ENCODE data around the gene TTLL11.

Gene TTLL11

DNA sequence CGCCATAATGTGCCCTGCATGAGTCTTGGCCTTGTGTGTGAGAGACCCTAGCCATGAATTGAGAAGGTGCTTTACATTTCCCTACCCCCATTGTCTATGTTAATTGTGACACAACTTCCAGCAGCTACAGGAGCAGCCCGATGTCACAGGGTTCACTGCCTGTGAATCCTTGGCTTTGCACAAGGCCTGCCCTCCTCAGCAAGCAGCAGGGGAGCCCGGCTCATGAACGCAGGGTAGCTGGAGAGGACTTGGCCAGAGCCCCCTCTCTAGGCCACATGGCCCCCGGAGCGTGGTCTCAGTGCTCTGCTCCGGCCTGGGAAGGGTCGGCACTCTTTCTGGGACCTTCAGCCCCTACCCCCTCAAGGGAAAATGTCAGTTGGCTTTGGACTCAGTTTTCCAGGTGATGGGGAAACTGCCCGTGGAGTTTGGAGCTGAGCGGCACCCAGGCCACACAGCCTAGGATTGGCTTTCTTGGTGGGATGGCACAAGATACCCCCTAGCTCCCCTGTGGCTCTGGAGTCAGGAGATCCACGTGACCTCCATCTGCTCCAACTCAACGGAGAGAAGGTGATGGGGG, 280.9 kb downstream of the TTLL11 start:
- no peak overlapping the region for H3K27ac ChIP-seq
- TF ChIP-seq ZFX (IDR thresholded peaks at IDR 0.05) = no peak
- TF ChIP-seq, protein P1, sequence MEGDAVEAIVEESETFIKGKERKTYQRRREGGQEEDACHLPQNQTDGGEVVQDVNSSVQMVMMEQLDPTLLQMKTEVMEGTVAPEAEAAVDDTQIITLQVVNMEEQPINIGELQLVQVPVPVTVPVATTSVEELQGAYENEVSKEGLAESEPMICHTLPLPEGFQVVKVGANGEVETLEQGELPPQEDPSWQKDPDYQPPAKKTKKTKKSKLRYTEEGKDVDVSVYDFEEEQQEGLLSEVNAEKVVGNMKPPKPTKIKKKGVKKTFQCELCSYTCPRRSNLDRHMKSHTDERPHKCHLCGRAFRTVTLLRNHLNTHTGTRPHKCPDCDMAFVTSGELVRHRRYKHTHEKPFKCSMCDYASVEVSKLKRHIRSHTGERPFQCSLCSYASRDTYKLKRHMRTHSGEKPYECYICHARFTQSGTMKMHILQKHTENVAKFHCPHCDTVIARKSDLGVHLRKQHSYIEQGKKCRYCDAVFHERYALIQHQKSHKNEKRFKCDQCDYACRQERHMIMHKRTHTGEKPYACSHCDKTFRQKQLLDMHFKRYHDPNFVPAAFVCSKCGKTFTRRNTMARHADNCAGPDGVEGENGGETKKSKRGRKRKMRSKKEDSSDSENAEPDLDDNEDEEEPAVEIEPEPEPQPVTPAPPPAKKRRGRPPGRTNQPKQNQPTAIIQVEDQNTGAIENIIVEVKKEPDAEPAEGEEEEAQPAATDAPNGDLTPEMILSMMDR (conservative IDR thresholded peaks at IDR 0.05) = no peak

DNA sequence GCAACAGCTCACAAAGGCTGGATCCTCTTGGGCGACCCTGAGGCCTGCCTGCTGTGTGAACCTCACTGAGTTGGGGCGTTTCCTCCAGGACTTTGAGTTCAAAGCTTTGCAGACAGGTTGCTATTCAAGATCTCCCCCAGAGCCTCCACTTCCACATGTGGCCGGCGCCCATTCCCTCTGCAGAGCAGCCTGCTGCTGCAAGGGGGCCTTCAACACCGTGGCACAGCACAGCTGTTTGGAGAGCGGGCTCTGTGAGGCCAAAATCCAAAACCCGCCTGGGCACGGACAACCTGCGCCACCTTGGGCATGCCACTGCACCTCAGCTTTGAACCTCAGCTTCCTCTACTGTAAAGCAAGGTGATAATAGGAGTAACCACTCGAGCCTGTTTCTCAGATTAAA, 281.4 kb downstream of the TTLL11 start:
- H3K27ac ChIP-seq = no peak overlapping the region
- TF ChIP-seq, protein P1 (conservative IDR thresholded peaks at IDR 0.05) = no peak
- TF ChIP-seq ZFX (IDR thresholded peaks at IDR 0.05) = no peak

DNA sequence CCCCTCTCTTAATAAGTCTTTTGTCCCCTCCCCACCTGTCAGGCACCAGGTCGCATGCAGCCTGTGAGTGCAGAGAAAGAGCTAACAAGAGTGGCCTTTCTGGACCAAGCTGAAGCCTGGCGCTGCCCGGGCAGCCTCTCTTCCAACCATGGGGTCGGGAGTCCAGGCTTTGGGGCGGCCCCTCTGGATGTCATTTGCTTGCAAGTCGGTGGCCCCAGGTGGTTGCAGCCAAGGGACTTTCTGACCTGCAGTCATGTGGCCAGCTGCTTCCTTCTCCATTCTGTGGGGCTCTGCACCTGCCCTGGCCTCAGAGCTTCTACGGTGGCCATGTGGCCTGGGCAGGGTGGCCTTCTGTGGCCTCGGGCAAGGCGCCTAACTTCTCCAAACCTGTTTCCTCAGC, 282.0 kb downstream of the TTLL11 start:
- no peak for TF ChIP-seq ZFX (IDR thresholded peaks at IDR 0.05)
- TF ChIP-seq, protein P1 (conservative IDR thresholded peaks at IDR 0.05) = no peak
- H3K27ac ChIP-seq = no peak overlapping the region

DNA sequence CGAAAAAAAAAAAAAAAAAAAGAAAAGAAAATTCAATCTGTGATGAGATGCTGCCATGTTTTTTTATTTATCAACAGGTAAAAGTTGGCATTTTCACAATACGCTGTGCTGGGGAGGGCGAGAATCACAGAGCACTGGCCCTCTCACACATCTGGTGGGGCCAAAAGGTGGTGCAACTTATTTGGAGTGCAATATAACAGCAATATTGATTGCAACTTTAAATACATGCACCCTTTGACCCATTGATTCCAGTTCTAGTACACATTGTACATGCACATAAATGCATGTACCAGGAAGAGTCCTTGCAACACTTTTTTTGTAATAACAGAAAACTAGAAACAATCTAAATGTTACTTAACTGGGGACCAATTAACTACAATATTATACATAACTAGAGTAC, 282.6 kb downstream of the TTLL11 start:
- H3K27ac ChIP-seq = no peak overlapping the region
- TF ChIP-seq, protein P1 (conservative IDR thresholded peaks at IDR 0.05) = no peak
- no peak for TF ChIP-seq ZFX (IDR thresholded peaks at IDR 0.05)

DNA sequence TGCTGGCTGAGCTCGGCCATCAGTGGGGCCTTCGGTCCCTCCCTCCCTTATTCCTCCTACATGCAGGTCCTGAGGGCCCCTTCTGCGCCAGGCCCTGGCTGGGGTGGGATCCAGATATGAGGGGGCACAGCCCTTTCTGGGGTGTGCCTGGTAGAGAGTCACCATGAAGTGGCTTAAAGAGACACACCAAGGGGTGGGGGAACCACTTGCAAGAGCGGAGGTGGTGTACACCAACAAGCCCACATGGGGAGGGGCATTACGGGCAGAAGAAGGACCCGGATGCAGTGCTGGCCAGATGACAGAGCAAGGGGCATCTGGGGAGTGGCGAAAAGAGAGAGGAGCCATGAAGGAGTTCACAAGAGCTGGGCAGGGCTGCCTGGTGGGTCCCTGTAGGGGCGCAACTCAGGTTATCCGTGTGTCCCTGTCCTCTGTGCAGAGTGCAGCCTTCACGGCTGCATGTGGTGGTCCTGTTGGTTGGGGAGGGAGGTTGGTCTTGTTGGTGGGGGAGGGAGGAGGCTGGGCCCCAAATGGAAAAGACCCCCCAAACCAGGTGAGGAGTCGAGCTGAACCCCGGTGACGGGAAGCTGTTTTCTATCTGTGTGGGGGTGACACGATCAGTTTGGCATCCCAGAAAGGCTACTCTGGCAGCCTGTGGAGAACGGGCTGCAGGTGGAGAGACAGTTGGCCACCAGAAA, 283.6 kb downstream of the TTLL11 start:
- no peak for TF ChIP-seq ZFX (IDR thresholded peaks at IDR 0.05)
- TF ChIP-seq, protein P1 (conservative IDR thresholded peaks at IDR 0.05) = no peak
- H3K27ac ChIP-seq = no peak overlapping the region

DNA sequence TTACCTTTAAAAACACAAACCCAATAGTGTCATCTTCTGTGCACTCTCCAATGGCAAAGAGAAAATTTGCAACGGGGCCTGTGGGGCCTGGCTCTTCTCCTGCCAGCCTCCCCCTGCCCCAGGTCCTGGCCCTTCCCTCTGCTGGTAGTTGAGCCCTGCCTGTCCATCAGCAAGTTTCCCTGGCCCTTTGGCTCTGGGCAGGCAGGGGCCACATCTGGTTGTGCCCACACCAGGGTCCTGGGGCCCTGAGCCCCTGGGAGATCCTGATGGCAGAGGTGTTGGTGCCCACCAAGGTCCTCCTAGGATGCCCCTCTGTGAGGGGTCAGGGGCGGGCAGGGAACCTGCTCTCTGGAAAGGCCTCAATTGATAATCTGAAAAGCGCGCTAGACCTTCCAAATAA, 284.3 kb downstream of the TTLL11 start:
- H3K27ac ChIP-seq = no peak overlapping the region
- TF ChIP-seq, protein P1 (conservative IDR thresholded peaks at IDR 0.05) = no peak
- no peak for TF ChIP-seq ZFX (IDR thresholded peaks at IDR 0.05)

DNA sequence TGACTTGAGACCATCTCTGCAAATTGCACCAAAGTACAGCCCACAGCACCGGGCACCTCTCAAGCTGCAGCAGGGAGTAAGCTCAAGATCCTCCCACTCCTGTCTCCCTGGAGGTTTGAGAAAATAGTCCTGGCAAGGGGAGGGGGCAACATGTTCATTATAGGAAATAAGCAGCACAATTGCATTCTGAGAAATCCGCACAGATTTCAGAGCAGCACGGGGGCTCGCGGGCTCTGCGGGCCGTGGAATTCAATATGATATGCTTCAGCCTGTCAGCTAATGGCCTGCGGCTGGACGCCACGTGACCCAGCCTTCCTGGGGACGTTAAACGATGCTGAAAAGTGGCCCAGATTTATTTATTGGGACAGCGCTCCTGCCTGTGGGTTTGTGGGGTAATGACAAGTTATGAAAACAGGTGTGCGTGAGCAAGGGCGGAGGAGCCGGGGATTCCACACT, 285.3 kb downstream of the TTLL11 start:
- H3K27ac ChIP-seq = no peak overlapping the region
- TF ChIP-seq, protein P1 (conservative IDR thresholded peaks at IDR 0.05) = no peak
- TF ChIP-seq ZFX (IDR thresholded peaks at IDR 0.05) = no peak

Data from C4-2B (cell line).